Loucy (cell line): ENCODE results near the gene FKBP5.
"Not testable (repeated sequence)": the region's sequence is repeated elsewhere in the genome, so short reads cannot be mapped to it uniquely, and the experiment has no call there.

Source experiments
- H2AFZ ChIP-seq: fragments of 200-600 bp; sonication (generic); 2 replicates; pipeline ENCODE4 v1.6.0; 2016; ENCODE audit warnings: antibody characterized with exemption, mild to moderate bottlenecking, low read length, moderate library complexity
- H3F3A ChIP-seq: fragments of 200-600 bp; 2 replicates; pipeline ENCODE4 v1.6.0; 2016; ENCODE audit warnings: antibody characterized with exemption, low read depth, mild to moderate bottlenecking
- H3K27me3 ChIP-seq: fragments of 200-600 bp; sonication (generic); 2 replicates; pipeline ENCODE4 v1.6.1; 2014; ENCODE audit warnings: low read length, mild to moderate bottlenecking; ENCODE audit not compliant: insufficient read depth, poor library complexity, severe bottlenecking
- H3K36me3 ChIP-seq: fragments of 200-600 bp; sonication (generic); 2 replicates; pipeline ENCODE4 v1.6.1; 2016; ENCODE audit warnings: low read length; ENCODE audit not compliant: insufficient read depth
- H3K4me1 ChIP-seq: fragments of 200-600 bp; sonication (generic); 2 replicates; pipeline ENCODE4 v1.5.1; 2014; ENCODE audit warnings: low read length, mild to moderate bottlenecking; ENCODE audit not compliant: insufficient read depth, poor library complexity, severe bottlenecking
- H3K4me2 ChIP-seq: fragments of 200-600 bp; sonication (generic); 2 replicates; pipeline ENCODE4 v1.6.0; 2014; ENCODE audit warnings: antibody characterized with exemption, low read length, low read depth, mild to moderate bottlenecking; ENCODE audit not compliant: poor library complexity, severe bottlenecking
- H3K4me3 ChIP-seq: fragments of 200-600 bp; sonication (generic); 2 replicates; pipeline ENCODE4 v1.5.1; 2014; ENCODE audit warnings: low read length, mild to moderate bottlenecking, mixed read lengths; ENCODE audit not compliant: poor library complexity, severe bottlenecking
- H3K79me2 ChIP-seq: fragments of 200-600 bp; sonication (generic); 2 replicates; pipeline ENCODE4 v1.6.1; 2014; ENCODE audit warnings: low read length; ENCODE audit not compliant: insufficient read depth
- H3K9ac ChIP-seq: fragments of 200-600 bp; sonication (generic); 2 replicates; pipeline ENCODE4 v1.6.0; 2014; ENCODE audit warnings: mild to moderate bottlenecking, low read depth, low read length, moderate library complexity; ENCODE audit not compliant: poor library complexity, severe bottlenecking
- H3K9me2 ChIP-seq: fragments of 200-600 bp; sonication (generic); replicated peaks from 2 replicates; pipeline ENCODE4 v1.6.1; 2016; ENCODE audit warnings: low read depth, low read length, mixed read lengths
- H3K9me3 ChIP-seq: fragments of 200-600 bp; sonication (generic); 2 replicates; pipeline ENCODE4 v1.6.1; 2014; ENCODE audit warnings: mild to moderate bottlenecking, antibody characterized with exemption, low read length, low read depth; ENCODE audit not compliant: insufficient read depth
- H4K20me1 ChIP-seq: fragments of 200-600 bp; sonication (generic); 2 replicates; pipeline ENCODE4 v1.6.0; 2014; ENCODE audit warnings: antibody characterized with exemption, low read length, mild to moderate bottlenecking; ENCODE audit not compliant: insufficient read depth, poor library complexity, severe bottlenecking
- EZH2phosphoT487 ChIP-seq: fragments of 200-600 bp; IDR thresholded peaks from 2 replicates; pipeline ENCODE4 v1.6.1; 2018; ENCODE audit warnings: antibody characterized with exemption, mild to moderate bottlenecking, moderate library complexity, borderline replicate concordance
- TF ChIP-seq, protein P1 (sequence below): fragments of 200-600 bp; sonication (generic); conservative IDR thresholded peaks from 2 replicates; pipeline ENCODE4 v1.5.1; 2014; ENCODE audit warnings: mild to moderate bottlenecking, antibody characterized with exemption, low read length

Gene FKBP5

DNA sequence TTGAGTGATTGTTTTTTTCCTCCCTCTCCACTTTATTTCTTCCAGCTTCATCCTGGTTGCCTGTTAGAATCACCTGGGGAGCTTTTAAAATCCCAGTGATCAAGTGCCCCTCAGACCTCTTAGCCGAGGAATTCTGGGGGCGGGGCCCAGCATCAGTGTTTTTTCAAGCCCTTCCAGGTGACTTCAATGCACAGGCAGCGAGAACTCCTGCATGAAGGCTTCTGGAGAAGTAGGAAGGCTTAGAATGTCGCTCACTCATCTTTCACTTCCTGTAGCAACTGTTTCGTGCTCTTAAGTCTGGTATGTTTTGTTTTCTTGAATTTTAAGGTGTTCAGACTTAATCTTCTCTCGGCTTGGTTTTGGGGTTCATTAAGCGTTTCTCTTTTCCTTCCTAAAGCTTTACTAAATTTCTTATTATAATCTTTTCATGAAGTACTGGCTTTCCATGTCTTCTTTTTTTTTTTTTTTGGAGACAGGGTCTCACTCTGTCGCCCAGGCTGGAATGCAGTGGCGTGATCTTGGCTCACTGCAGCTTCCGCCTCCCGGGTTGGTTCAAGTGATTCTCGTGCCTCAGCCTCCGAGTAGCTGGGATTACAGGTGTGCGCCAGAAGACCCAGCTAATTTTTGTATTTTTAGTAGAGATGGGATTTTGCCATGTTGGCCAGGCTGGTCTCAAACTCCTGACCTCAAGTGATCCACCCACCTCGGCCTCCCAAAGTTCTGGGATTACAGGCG lies 145.1 kb downstream of the FKBP5 start:
- no peaks in the 10 kb centered on the region for H3K27me3 ChIP-seq
- no peaks in the 10 kb centered on the region for H3K9me2 ChIP-seq
- H3K79me2 ChIP-seq: no peaks in the 10 kb centered on the region
- peak overlapping the region; percentile 67 for H2AFZ ChIP-seq
- H3K4me3 ChIP-seq: no peak overlapping the region
- H3K36me3 ChIP-seq: no peaks in the 10 kb centered on the region
- no peaks in the 10 kb centered on the region for H3K9me3 ChIP-seq
- no peak overlapping the region for H3K9ac ChIP-seq
- no peaks in the 10 kb centered on the region for H4K20me1 ChIP-seq
- no peaks in the 10 kb centered on the region for H3F3A ChIP-seq
- no peaks in the 10 kb centered on the region for H3K4me1 ChIP-seq
- H3K4me2 ChIP-seq: no peak overlapping the region
- TF ChIP-seq, protein P1, sequence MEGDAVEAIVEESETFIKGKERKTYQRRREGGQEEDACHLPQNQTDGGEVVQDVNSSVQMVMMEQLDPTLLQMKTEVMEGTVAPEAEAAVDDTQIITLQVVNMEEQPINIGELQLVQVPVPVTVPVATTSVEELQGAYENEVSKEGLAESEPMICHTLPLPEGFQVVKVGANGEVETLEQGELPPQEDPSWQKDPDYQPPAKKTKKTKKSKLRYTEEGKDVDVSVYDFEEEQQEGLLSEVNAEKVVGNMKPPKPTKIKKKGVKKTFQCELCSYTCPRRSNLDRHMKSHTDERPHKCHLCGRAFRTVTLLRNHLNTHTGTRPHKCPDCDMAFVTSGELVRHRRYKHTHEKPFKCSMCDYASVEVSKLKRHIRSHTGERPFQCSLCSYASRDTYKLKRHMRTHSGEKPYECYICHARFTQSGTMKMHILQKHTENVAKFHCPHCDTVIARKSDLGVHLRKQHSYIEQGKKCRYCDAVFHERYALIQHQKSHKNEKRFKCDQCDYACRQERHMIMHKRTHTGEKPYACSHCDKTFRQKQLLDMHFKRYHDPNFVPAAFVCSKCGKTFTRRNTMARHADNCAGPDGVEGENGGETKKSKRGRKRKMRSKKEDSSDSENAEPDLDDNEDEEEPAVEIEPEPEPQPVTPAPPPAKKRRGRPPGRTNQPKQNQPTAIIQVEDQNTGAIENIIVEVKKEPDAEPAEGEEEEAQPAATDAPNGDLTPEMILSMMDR: no peak
- no peak for TF ChIP-seq EZH2phosphoT487

DNA sequence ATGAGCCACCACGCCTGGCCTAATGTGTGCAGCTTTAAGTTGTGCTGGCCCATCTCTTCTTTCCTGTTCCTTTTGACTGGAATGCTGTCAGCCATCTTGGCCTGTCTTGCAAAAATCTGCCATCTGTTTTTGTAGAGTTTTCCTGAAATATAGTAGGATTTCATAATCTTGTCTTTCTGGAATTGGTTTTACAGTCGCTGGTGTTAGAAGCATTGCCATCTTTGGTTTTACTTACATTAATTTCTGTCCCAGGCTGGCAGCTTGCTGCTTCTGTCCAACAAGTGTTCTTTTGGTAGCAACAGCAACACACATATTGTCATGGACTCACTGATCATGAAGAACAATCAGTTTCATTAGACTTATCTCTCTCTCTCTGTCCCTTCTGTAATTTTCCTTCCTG lies 146.9 kb downstream of the FKBP5 start:
- no peaks in the 10 kb centered on the region for H3F3A ChIP-seq
- no peak overlapping the region for H3K4me3 ChIP-seq
- no peak overlapping the region for H3K4me2 ChIP-seq
- H2AFZ ChIP-seq: no peak overlapping the region
- H3K9me3 ChIP-seq: no peaks in the 10 kb centered on the region
- H3K9ac ChIP-seq: no peak overlapping the region
- H3K4me1 ChIP-seq: no peaks in the 10 kb centered on the region
- no peaks in the 10 kb centered on the region for H3K27me3 ChIP-seq
- H4K20me1 ChIP-seq: no peaks in the 10 kb centered on the region
- no peaks in the 10 kb centered on the region for H3K36me3 ChIP-seq
- TF ChIP-seq EZH2phosphoT487: no peak
- TF ChIP-seq, protein P1: no peak
- H3K79me2 ChIP-seq: no peaks in the 10 kb centered on the region
- H3K9me2 ChIP-seq: no peaks in the 10 kb centered on the region

DNA sequence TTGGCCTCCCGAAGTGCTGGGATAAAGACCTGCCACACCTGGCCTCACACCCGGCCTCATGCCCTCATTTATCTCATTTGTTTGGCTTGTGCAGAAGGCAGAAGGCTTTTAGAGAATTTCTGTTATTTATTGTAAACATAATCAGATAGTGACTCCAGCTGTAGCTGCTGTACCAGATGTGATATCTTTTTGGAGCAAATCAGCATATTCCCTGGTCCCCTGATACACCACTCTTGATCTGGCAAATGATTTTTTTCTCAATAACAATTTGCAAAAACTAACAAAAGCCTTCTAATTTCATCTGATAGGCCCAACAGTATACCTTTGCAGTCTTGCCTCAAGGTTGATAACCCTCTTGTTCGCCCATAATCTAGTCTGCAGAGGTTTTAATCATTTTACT lies 149.5 kb downstream of the FKBP5 start:
- no peaks in the 10 kb centered on the region for H3K4me1 ChIP-seq
- H4K20me1 ChIP-seq: no peaks in the 10 kb centered on the region
- H3K9me2 ChIP-seq: no peaks in the 10 kb centered on the region
- no peaks in the 10 kb centered on the region for H3K36me3 ChIP-seq
- H3K4me3 ChIP-seq: no peak overlapping the region
- H3K27me3 ChIP-seq: no peaks in the 10 kb centered on the region
- H3K79me2 ChIP-seq: no peaks in the 10 kb centered on the region
- H3K4me2 ChIP-seq: no peak overlapping the region
- no peaks in the 10 kb centered on the region for H3F3A ChIP-seq
- H2AFZ ChIP-seq: no peak overlapping the region
- no peak overlapping the region for H3K9ac ChIP-seq
- TF ChIP-seq, protein P1: no peak
- no peak for TF ChIP-seq EZH2phosphoT487
- no peaks in the 10 kb centered on the region for H3K9me3 ChIP-seq

DNA sequence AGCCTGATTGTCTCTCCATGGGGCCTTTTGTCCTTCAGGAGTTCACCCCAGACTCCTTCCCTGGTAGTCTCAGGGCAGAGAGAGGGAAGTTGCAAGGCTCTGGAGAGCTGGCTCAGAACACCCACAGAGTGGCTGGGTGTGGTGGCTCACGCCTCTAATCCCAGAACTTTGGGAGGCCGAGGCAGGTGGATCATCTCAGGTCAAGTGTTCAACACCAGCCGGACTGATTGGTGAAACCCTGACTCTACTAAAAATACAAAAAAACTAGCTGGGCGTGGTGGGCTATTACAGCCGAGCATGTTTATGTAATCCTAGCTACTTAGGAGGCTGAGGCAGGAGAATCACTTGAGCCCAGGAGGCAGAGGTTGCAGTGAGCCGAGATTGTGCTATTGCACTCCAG lies 152.9 kb downstream of the FKBP5 start:
- not testable (repeated sequence) for H3K36me3 ChIP-seq, H3F3A ChIP-seq, H4K20me1 ChIP-seq, H3K4me2 ChIP-seq, H3K4me1 ChIP-seq, H3K27me3 ChIP-seq, H2AFZ ChIP-seq, H3K9ac ChIP-seq, H3K4me3 ChIP-seq, H3K9me3 ChIP-seq, H3K79me2 ChIP-seq, H3K9me2 ChIP-seq
